ENCODE data around the gene MTUS2.

Gene MTUS2

GRCh38 chr13:29429286-29429900 lies 609.3 kb downstream of the MTUS2 start:
- TF ChIP-seq, protein P1, sequence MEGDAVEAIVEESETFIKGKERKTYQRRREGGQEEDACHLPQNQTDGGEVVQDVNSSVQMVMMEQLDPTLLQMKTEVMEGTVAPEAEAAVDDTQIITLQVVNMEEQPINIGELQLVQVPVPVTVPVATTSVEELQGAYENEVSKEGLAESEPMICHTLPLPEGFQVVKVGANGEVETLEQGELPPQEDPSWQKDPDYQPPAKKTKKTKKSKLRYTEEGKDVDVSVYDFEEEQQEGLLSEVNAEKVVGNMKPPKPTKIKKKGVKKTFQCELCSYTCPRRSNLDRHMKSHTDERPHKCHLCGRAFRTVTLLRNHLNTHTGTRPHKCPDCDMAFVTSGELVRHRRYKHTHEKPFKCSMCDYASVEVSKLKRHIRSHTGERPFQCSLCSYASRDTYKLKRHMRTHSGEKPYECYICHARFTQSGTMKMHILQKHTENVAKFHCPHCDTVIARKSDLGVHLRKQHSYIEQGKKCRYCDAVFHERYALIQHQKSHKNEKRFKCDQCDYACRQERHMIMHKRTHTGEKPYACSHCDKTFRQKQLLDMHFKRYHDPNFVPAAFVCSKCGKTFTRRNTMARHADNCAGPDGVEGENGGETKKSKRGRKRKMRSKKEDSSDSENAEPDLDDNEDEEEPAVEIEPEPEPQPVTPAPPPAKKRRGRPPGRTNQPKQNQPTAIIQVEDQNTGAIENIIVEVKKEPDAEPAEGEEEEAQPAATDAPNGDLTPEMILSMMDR (IDR thresholded peaks at IDR 0.05; ENCODE audit: low read length): no peak
- TF ChIP-seq EZH2phosphoT487 (IDR thresholded peaks at IDR 0.05; ENCODE audit: low read length) (no peak), EZH2 (optimal IDR thresholded peaks at IDR 0.05; ENCODE audit: low read depth, low read length) (no peak)
- peaks cover 3% of the 10 kb centered on the region; the same call in 1 of the 2 replicates for H3K4me1 ChIP-seq (ENCODE audit: low read length)
- no peak overlapping the region for H3K27ac ChIP-seq (ENCODE audit: low read length)
- no peaks in the 10 kb centered on the region for H3K27me3 ChIP-seq (replicated peaks; ENCODE audit: insufficient read depth, low read length)
- H3K4me3 ChIP-seq (ENCODE audit: low read length): no peak overlapping the region
- no peak overlapping the region for H3K4me2 ChIP-seq (ENCODE audit: low read depth, low read length)
- H3F3A ChIP-seq (ENCODE audit: insufficient read depth, low read length): no peaks in the 10 kb centered on the region
- H3K79me2 ChIP-seq (ENCODE audit: low read length): no peaks in the 10 kb centered on the region
- H2AFZ ChIP-seq (ENCODE audit: low read length): no peak overlapping the region
- no peaks in the 10 kb centered on the region for H3K9me3 ChIP-seq (replicated peaks; ENCODE audit: insufficient read depth, low read length)
- H3K9ac ChIP-seq (ENCODE audit: low read length): no peak overlapping the region
- H4K20me1 ChIP-seq (ENCODE audit: insufficient read depth, low read length): no peaks in the 10 kb centered on the region
- DNase-seq: no peak
- H3K36me3 ChIP-seq (replicated peaks; ENCODE audit: insufficient read depth, low read length): no peaks in the 10 kb centered on the region
- H3K9me2 ChIP-seq (replicated peaks; ENCODE audit: insufficient read depth, low read length): no peaks in the 10 kb centered on the region

GRCh38 chr13:29434217-29434945 lies 614.2 kb downstream of the MTUS2 start:
- H3K9ac ChIP-seq (ENCODE audit: low read length): no peak overlapping the region
- TF ChIP-seq, protein P1 (IDR thresholded peaks at IDR 0.05; ENCODE audit: low read length): no peak
- TF ChIP-seq EZH2 (optimal IDR thresholded peaks at IDR 0.05; ENCODE audit: low read depth, low read length): no peak
- H3K79me2 ChIP-seq (ENCODE audit: low read length): no peaks in the 10 kb centered on the region
- no peaks in the 10 kb centered on the region for H3K27me3 ChIP-seq (replicated peaks; ENCODE audit: insufficient read depth, low read length)
- no peaks in the 10 kb centered on the region for H3K9me3 ChIP-seq (replicated peaks; ENCODE audit: insufficient read depth, low read length)
- H2AFZ ChIP-seq (ENCODE audit: low read length): no peak overlapping the region
- H3F3A ChIP-seq (ENCODE audit: insufficient read depth, low read length): no peaks in the 10 kb centered on the region
- H4K20me1 ChIP-seq (ENCODE audit: insufficient read depth, low read length): no peaks in the 10 kb centered on the region
- H3K4me3 ChIP-seq (ENCODE audit: low read length): no peak overlapping the region
- H3K9me2 ChIP-seq (replicated peaks; ENCODE audit: insufficient read depth, low read length): no peaks in the 10 kb centered on the region
- no peak overlapping the region for H3K4me2 ChIP-seq (ENCODE audit: low read depth, low read length)
- peak overlapping the region; percentile 13; the same call in 1 of the 2 replicates for H3K27ac ChIP-seq (ENCODE audit: low read length)
- peaks cover 3% of the 10 kb centered on the region; the same call in 1 of the 2 replicates for H3K4me1 ChIP-seq (ENCODE audit: low read length)
- DNase-seq: peak; percentile 51
- no peaks in the 10 kb centered on the region for H3K36me3 ChIP-seq (replicated peaks; ENCODE audit: insufficient read depth, low read length)

- H3K4me3 ChIP-seq (ENCODE audit: low read length): no peak overlapping the region
- TF ChIP-seq EZH2 (optimal IDR thresholded peaks at IDR 0.05; ENCODE audit: low read depth, low read length): no peak
- no peak overlapping the region for H3K27ac ChIP-seq (ENCODE audit: low read length)
- no peak for DNase-seq
- H3K4me2 ChIP-seq (ENCODE audit: low read depth, low read length): no peak overlapping the region
- no peaks in the 10 kb centered on the region for H3K9me3 ChIP-seq (replicated peaks; ENCODE audit: insufficient read depth, low read length)
- H2AFZ ChIP-seq (ENCODE audit: low read length): no peak overlapping the region
- H3F3A ChIP-seq (ENCODE audit: insufficient read depth, low read length): no peaks in the 10 kb centered on the region
- H3K9ac ChIP-seq (ENCODE audit: low read length): no peak overlapping the region
- H3K36me3 ChIP-seq (replicated peaks; ENCODE audit: insufficient read depth, low read length): no peaks in the 10 kb centered on the region
- no peaks in the 10 kb centered on the region for H4K20me1 ChIP-seq (ENCODE audit: insufficient read depth, low read length)
- H3K79me2 ChIP-seq (ENCODE audit: low read length): no peaks in the 10 kb centered on the region
- H3K9me2 ChIP-seq (replicated peaks; ENCODE audit: insufficient read depth, low read length): no peaks in the 10 kb centered on the region
- H3K4me1 ChIP-seq (ENCODE audit: low read length): peaks cover 3% of the 10 kb centered on the region; the same call in 1 of the 2 replicates
- H3K27me3 ChIP-seq (replicated peaks; ENCODE audit: insufficient read depth, low read length): no peaks in the 10 kb centered on the region
Observed at GRCh38 chr13:29435125-29435911, 615.2 kb downstream of the MTUS2 start.

All from MM.1S (cell line).